K562 (cell line): ENCODE results near the gene TMC5.
"Not testable (repeated sequence)": the region's sequence is repeated elsewhere in the genome, so short reads cannot be mapped to it uniquely, and the experiment has no call there.

Experiments
- NR3C1 ChIP-seq: sonication (generic); formaldehyde crosslinking; IDR thresholded peaks from 2 replicates; pipeline ENCODE4 v1.8.1; 2022; ENCODE audit warnings: missing genetic modification reagents
- SFPQ ChIP-seq: fragments of 200-400 bp; formaldehyde crosslinking; IDR thresholded peaks from 2 replicates; pipeline ENCODE4 v1.6.1; 2017; ENCODE audit warnings: mild to moderate bottlenecking, low read depth, low read length, moderate library complexity
- SIN3B ChIP-seq: fragments of 450-650 bp; IDR thresholded peaks from 2 replicates; pipeline ENCODE4 v1.6.1; 2017; ENCODE audit warnings: low read depth, mild to moderate bottlenecking, moderate library complexity

DNA sequence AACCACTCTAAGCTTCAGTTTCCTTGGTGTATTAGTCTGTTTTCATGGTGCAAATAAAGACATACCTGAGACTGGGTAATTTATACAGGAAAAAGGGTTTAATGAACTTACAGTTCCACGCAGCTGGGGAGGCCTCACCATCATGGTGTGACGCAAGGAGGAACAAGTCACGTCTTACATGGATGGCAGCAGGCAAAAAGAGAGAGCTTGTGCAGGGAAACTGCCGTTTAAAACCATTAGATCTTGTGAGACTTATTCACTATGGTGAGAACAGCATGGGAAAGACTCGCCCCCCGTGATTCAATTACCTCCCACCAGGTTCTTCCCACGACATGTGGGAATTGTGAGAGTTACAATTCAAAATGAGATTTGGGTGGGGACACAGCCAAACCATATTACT, 45.1 kb upstream of the TMC5 start:
- not testable (repeated sequence) for TF ChIP-seq SIN3B; SFPQ; NR3C1 (CRISPR knock-in tag)
